ENCODE results near the gene DNM3.
A peak's percentile ranks its signal among the peaks of the same experiment; 100 is the strongest.
"Not testable (repeated sequence)": the region's sequence is repeated elsewhere in the genome, so short reads cannot be mapped to it uniquely, and the experiment has no call there.

The DNM3 gene

DNA sequence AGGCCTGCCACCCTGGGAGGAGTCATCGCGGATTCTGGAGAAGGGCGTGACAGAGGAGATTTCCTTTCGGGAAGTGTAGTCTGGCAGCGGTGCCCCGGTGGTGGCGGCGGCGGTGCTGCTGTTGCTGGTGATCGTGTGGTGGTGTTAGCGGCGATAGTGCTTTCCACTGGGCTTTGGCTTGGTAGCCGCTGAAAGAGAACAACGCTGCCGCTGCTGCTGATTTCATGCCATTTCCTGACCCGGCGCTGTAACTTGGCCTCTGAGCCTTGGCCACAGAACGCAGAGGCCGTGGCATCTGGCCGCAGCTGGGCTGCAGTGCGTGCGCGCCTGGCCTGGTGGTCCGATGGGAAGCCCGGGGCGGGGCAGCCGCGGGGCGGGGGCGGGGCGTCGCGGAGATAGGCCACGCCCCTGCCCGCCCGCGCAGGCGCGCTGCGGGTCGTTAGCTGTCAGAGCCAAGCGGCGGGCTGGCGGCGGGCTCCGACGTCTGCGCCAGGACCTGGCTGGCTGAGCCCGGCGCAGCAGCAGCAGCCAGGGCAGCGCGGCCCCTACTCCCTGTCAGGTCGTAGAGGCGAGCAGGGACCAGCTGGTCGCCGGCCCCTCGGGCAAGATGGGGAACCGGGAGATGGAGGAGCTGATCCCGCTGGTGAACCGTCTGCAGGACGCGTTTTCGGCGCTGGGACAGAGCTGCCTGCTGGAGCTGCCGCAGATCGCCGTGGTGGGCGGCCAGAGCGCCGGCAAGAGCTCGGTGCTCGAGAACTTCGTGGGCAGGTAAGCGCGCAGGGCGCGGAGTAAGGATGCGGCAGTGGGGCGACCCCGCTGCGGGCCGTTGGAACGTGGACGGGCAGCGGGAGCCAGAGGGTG lies at the start of gene DNM3:
TSS of gene DNM3 (plus strand) at position 449 of the 861 bp plus-strand sequence. CDS start at position 608, 159 bp downstream.
- peak; percentile 46 to 82 for DNase-seq

DNA sequence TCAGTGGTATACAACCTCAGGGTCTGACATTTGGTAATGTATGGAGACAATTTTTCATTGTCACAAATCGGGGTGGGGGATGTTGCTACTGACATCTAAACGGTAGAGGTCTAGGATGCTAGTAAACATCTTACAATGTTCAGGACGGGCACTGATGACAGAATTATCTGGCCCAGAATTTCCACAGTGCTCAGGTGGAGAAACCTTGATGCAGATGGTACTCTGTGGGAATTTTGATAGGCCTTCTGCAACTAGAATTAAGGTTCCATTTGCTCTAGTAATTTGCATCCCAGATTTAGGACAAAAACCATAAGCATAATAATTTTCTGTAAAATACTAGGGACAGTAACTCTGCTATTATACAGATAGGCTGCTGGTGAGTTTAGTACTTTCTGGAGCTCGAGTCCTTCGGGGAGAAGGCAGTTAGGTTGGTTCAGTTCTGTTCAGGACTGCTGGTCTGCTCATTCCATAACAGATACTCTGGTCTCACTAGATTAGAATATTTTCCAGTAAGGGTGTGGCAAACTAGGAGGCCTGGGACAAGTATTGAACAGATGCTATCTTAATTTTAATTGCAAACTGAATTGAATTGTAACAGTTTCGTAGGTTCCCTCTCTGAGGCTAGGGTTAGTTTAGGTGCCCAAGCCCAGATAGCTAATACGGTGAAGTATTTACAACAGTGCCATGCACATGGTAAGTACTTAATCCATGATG lies 48.5 kb upstream of the DNM3 start:
- DNase-seq = no peak

DNA sequence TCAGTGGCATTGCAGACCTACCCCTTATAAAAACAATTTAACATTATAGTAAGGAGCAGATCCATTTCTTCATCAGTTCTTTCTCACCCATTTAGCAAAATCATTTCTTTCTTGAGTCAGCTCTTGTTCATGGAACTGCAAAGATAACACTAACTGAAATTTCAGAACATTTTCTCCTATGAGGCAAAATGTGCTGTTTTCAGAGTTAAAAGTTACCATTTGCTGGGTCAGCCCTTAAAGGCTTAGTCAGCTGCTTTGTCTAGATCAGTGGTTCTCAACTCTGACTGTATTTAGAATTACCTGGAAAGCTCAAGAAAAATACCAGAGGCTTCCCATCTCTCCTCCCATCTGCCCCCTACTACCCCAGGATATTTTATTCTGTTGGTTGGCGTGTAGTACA lies 47.7 kb upstream of the DNM3 start:
- no peak for DNase-seq

DNA sequence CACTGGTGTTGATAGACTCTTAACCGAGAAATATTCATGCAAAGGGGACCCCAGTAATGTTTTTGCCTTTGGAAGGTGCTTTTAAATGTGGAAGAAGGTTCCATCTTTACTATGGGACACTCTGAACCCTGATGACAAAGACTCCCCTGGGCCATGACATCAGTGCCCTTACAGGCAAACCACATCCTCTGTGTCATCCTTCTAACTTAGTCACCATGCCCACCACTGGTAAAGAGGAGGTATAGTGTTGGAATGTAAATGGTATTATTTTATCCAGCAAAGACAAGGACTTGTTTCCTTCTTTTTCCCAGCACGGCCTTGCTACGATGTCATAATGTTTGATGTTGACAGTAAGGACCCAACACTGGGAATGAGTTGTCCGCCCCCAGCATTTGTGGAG lies 47.2 kb upstream of the DNM3 start:
- no peak for DNase-seq

DNA sequence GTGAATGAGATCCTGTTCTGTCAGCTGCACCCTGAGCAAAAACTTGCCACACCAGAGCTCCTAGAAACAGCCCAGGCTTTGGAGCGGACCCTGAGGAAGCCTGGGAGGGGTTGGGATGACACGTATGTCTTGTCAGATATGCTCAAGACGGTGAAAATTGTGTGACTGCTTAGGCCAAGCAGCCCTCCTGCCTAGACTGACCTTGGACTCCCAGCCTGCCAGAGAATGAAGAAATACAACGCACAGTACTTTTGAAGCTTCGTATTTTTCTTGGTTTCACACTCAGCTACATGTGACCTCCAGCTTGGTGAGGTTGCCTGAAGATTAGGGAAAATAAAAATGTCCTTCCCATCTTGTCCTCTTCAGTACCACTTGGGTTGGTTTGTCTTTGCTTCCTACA lies 44.7 kb upstream of the DNM3 start:
- DNase-seq = no peak

DNA sequence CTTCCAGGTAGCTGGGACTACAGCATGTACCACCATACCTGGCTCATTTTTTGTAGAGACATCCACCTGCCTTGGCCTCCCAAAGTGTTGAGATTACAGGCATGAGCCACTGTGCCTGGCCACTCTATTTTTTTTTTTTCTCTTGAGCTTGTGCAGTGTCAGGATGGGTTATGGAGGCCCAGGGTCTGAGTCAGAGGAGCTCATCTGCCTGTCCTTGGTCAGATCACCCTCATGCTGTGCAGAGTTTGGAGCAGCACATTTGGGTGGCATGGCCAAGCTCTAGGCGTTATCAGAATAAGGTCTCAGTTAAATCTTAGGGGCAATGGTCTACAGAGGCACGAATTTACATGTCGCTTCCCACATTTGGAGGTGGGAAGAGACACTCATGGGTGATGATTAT lies 43.0 kb upstream of the DNM3 start:
- DNase-seq = no peak

DNA sequence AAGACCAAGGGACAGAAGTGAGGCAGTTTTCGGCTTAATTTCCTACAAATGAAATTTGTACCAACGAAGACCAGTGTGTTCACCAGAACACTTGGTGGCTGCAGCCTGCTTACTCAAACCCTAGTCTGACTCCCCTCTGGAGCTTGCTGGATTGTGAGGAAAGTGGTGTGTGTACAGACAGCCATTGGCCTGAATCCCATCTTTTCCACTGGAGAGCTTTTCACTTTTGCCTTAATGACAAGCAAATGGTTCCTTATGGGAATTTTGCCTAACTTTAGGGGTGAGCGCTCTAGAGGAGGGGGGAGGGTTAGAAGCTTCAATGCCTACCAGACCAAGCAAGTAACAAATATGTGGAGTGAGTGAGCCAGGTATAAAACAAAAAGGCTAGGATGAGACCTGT lies 42.5 kb upstream of the DNM3 start:
- no peak for DNase-seq

DNA sequence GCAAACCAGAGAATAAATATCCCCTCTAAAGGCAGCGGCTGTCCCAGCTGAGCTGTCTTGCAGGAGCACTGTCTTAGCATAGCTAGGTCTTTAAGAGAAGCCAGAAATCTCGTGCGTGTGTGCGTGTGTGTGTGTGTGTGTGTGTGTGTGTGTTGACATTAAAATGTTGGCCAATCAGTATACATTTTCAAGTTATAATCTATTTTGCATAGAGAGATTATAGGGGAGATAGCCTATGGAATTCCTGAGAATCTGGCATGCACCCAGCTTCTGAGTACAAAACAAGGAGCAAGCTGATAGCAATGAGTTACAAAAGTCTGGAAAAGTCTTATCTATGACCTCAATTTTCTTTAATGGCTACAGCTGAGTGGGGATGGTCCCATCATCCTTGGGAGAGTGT lies 42.1 kb upstream of the DNM3 start:
- DNase-seq = no peak

DNA sequence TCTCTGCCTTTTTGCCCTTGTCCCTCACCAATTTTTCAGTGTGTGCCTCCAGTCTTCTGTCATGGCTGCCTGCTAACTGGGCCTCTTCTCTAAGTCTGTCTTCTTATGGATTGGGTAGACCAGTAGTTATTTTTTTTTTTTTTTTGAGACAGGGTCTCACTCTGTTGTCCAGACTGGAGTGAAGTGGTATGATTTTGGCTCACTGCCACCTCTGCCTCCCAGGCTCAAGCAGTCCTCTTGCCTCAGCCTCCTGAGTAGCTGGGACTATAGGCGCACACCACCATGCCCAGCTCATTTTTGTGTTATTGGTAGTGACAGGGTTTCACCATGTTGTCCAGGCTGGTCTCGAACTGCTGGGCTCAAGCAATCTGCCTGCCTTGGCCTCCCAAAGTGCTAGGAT lies 41.6 kb upstream of the DNM3 start:
- DNase-seq = not testable (repeated sequence)

DNA sequence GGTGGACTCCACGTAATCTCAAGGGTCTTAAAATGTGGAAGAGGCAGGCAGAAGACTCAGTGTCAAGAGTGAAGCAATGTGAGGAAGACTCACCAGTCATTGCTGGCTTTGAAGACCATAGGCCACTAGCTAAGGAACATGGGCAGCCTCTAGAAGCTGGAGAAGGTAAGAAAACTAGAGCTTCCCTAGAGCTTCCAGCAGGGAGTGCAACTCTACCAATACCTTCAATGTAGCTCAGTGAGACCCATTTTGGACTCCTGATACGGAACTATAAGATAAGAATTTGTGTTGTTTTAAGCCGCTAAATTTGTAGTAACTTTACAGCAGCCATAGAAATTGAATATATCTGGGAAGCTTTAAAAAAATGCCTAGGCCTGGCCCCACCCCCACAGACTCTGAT lies 41.0 kb upstream of the DNM3 start:
- no peak for DNase-seq

DNA sequence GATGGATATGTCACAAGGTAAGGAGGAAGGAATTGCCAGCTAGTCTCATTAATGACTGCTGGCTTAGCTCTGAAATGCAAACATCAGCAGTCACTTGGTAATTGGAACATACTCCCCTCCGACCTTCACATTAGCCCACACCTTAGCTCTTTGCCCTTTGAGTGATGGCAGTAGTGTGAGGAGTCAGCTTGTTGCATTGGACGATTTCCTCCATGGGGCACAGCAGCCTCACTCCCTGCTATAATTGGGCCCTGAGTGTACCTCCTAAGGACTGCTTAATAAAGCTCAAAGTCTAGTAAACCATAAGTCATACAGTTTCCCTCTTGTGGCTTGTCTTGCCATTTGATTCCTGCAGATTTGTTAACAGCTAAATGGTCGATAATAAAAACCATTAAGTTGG lies 40.4 kb upstream of the DNM3 start:
- DNase-seq = no peak

DNA sequence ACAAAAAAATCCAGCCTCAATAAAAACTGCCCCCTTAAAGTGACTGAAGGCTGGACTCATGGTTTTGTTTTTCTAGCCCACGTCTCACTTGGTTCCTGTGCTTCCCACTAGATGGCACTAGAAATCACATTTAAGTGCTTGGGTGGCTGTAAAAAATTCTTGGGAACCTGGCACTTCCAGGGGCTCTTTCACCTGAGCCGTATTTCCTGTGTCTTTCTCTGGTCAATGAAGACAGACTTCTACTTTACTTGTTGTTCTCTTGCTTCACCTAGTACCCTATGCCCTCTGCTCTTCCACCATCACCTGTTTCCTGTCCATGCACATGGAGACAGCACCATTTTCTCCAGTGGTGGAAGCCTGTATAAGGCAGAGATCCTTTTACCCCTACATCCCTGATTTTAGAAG lies 39.8 kb upstream of the DNM3 start:
- DNase-seq = peak; percentile 16 to 33

DNA sequence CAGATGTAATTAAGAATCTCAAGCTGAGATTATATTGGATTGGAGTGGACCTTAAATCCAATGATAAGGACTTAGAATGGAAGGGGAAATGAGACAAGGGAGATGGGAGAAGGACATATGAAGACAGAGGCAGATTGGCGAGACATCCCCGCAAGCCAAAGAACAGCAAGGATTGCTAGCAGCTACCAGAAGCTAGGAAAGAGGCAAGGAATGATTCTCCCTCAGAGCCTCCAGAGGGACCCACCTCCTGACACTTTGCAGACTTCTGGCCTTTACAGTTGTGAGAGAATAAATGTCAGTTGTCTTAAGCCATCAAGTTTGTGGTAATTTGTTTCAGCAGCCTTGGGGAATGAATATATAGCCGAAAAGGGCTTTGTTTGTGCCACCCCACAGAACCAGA lies 39.1 kb upstream of the DNM3 start:
- no peak for DNase-seq

DNA sequence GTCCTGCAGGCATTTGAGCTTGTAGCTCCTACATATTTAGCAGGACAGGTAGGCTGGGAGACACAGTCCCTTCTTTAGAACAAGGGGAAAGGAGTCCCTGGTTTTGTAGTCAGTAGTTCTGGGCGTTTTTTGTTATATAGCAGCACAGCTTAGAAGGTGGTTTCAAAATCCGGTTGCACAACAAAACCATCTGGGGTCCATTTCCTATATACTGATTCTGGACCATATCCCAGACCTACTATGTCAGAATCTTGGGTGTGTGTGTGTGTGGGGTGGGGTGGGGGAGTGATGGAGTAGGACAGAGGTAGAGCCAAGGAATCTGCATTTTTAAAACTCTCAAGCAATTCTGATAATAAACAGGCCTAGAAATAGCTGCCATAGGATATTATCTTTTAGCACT lies 38.3 kb upstream of the DNM3 start:
- DNase-seq = no peak

DNA sequence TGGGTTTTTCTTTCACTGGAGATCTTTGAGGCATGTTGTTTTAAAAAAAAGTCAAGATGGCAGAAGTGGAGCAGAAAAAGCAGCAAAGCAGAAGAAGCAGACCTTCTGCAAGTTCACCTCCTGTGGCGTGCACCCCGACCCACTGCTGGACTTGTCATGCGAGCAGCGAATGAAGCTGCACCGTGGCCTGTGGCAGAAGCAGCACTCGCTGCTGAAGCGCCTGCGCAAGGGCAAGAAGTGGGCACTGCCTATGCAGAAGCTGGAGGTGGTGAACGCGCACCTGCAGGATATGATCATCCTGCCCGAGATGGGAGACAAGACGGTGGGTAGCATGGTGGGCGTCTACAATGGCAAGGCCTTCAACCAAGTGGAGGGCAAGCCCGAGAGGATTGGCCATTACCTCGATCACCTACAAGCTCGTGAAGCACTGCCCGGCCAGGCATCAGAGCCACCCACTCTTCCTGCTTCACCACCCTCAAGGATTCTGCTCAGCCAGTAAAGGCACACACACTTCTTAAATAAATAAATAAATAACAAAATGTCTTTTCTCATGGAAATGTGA lies 37.8 kb upstream of the DNM3 start:
- DNase-seq = no peak

DNA sequence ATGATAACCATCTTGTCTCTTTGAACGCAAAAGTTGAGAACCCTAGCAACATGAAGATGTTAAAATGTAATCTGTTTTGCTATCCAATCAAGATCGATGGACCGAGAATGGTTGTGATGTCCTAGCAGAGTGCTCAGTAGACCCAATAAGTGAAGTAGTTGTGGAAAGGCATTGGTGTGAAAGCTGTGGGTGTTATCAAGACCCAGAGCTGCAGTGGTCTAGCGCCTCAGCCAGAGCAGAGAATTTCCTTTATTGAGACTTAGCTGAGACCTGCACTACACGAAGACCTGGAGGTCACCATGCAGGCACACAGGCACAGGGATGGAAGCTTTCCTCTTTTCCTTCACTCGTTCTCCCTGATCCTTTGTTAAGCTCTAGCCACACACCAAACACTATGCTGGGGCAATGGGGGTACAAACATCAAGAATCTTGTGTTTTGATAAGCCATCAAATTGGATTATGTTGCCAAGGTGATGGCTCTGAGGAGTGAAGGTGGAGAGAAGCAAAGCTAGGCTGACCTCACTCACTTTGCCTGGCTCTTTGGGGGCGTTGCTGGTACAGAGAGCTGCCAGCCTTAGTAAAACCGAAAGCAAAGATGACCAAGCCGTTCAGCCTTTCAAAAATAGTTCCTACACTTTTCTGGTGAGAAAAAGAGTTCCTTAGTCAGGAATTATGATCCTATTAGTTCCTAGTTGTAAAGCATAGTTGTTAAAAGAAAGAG lies 35.7 kb upstream of the DNM3 start:
- no peak for DNase-seq

DNA sequence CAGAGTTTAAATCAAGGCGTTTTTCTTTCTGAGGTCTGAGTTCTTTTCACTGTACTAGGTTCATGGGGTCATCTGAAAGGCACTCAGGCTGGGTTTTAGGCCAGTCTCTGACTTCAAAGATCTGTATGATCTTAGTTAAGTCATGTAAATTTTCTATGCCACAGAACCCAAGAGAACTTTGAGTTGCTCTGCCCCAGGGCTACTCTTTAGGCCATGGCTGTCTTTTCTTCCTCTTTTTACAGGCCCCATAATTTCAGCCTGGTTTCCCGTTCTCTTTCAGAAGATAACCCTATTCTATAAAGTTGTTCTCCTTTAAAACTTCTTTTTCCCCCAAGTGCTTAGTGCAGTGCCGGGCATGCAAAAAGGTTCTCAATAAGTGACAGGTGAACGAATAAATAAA lies 33.7 kb upstream of the DNM3 start:
- no peak for DNase-seq

DNA sequence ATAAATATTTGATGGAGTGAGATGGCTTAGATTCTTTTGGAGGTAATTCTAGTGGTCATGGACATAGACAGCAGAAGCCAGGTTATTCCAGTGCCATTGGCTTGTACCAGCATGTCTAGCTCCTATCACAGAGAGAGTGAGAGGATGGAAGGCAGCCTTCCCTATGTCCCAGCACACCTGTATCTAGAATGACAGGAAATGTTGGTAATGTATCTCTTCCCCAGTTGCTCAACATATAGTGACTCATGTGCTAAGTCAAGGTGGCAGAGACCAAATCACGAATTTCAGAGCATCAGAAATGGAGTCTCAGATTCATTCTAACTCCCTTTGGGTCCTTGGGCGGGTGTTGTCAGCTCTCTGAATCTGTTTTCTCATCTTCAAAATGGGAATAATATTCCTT lies 31.5 kb upstream of the DNM3 start:
- DNase-seq = no peak

DNA sequence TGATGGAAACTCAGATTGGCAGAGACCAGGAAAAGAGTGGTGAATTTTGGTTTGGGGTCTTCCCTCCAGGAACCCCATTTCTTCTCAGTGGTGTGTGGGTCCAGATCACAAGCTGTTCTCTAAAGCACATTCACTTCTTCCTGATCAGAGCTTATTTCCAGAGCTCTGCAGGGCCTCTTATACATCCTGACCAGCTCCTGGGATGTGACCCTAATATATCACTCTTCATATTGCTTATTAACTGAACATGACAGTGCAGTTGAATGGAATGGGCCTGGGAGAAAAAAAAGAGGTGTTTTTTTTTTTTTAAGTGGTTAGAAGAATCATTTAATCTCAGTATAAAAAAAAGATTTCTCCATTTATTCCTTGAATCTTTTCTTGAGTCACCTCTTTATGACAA lies 29.6 kb upstream of the DNM3 start:
- DNase-seq = no peak

DNA sequence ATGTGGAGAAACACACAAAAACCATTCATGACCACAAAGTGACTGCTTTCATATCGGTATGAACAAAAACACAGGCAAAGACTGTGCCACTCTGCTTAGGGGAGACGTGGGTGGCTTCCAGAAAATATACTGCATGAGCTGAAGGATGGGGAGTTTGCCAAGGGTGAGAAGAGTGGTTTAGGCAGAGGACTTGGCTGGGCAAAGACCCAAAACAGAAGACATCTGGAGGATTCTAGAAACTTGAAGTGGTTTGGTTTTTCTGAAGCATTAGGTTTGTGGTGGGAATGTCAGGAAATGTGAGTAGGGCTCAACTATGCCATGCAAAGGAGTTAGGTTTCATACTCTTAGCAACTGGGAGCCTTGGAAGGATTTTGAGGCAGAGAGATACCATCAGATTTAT lies 26.6 kb upstream of the DNM3 start:
- no peak for DNase-seq

DNA sequence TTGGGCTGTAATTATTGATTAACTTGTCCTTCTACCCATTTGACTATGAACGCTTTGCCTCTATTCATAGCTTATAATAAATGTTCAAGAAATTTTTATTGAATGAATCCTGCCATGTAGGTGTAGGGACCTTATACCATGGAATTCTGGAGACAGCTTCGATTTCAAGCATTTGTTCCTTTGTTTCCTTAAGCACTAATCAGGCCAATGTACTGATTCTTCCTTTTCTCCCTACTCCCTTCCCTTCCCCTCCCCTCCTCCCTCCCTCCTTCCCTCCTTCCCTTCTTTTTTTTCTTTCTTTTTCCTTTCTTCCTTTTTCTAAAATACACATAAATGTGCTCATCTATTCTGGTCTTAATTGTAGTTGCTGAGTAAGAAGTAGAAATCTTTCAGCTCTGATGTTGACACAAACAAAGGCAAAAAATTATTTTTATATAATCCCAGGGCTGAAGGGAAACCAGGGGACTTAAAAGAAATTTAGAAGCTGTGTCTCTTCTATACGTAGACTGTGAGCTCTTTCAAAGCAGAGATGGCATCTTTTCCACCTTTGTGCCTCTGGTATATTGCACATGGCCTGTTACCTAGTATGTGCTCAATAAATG lies 24.9 kb upstream of the DNM3 start:
- no peak for DNase-seq

DNA sequence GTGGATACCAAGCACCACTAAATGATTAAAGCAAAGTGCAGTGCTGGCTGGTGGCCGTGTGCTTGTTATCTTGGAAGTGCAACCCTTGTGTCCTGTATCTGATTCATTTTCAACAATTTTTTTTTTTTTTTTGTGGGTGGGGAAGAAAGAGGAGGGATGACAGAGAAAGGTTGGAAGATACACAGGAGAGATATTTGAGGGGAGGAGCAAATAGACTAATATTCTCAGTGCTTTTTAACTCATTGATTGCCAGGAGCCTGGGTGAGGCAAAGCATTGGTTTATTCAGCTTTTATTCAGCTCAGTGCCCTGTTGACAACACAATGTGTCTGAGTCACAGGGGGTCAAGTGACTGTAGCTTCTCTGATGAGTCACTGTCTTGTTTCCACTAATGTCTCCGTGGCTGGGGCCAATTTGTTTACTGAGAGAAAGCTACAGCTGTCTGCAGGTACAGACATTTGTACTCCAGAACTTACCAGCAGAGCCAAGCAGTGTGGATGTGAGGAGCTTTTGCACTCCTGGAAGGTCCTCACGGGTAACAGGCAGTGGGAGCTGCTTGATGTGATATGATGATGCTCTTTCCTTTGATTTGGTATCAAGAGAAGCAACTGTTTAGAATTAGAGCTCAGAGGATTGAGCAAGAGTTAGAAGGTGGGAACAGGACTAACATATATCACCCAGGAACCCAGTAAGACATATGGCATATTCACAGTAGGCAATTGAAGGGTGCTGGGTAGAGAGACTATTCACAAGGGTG lies 23.6 kb upstream of the DNM3 start:
- no peak for DNase-seq

All from NCI-H1930 (cell line).